C4-2B (cell line): Measurements from ENCODE around the gene SNURF.

Source experiments
- H3K27ac ChIP-seq: fragments of 450-650 bp; 2 replicates; pipeline ENCODE4 v1.5.1; 2017
- ZFX ChIP-seq: fragments of 450-650 bp; IDR thresholded peaks from 2 replicates; pipeline ENCODE4 v1.6.1; 2017
- TF ChIP-seq, protein P1 (sequence below): fragments of 450-650 bp; conservative IDR thresholded peaks from 2 replicates; pipeline ENCODE4 v1.5.1; 2017; ENCODE audit warnings: mild to moderate bottlenecking

The SNURF gene

DNA sequence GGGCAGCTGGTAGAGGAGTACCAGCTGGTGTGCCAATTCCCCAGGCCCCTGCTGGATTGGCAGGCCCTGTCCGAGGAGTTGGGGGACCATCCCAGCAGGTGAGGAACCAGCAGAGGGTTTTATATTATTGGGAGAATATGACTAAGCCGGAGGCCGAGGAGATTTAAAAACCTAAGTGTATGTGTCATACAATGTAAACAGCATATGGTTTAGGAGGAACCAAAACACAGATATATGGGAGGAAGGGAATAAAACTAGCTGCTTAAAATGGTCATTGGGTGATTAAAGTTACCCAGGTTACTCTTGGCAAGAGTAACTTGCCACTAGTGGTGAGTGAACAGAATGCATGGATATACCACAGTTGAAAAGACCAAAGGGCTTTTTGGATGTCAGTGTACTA is 22.1 kb downstream of the SNURF start:
- TF ChIP-seq, protein P1, sequence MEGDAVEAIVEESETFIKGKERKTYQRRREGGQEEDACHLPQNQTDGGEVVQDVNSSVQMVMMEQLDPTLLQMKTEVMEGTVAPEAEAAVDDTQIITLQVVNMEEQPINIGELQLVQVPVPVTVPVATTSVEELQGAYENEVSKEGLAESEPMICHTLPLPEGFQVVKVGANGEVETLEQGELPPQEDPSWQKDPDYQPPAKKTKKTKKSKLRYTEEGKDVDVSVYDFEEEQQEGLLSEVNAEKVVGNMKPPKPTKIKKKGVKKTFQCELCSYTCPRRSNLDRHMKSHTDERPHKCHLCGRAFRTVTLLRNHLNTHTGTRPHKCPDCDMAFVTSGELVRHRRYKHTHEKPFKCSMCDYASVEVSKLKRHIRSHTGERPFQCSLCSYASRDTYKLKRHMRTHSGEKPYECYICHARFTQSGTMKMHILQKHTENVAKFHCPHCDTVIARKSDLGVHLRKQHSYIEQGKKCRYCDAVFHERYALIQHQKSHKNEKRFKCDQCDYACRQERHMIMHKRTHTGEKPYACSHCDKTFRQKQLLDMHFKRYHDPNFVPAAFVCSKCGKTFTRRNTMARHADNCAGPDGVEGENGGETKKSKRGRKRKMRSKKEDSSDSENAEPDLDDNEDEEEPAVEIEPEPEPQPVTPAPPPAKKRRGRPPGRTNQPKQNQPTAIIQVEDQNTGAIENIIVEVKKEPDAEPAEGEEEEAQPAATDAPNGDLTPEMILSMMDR: no peak; the same call in 1 of the 2 replicates
- TF ChIP-seq ZFX: no peak
- H3K27ac ChIP-seq: no peak overlapping the region

DNA sequence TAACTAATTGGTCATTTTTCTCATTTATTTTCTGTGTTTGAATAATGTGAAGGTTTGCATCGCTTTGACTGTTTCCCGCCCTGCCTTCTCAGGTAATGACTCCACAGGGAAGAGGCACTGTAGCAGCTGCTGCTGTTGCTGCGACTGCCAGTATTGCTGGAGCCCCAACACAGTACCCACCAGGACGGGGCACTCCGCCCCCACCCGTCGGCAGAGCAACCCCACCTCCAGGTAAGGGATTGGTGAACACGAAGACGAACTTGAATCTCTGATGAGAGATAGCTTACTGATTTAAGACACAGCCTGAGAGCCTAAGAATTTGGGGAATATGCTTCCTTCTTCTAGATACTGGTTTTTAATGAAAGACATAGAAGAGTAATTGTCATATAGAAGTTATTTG is 22.9 kb downstream of the SNURF start:
- no peak for TF ChIP-seq ZFX
- TF ChIP-seq, protein P1: no peak
- H3K27ac ChIP-seq: no peak overlapping the region

DNA sequence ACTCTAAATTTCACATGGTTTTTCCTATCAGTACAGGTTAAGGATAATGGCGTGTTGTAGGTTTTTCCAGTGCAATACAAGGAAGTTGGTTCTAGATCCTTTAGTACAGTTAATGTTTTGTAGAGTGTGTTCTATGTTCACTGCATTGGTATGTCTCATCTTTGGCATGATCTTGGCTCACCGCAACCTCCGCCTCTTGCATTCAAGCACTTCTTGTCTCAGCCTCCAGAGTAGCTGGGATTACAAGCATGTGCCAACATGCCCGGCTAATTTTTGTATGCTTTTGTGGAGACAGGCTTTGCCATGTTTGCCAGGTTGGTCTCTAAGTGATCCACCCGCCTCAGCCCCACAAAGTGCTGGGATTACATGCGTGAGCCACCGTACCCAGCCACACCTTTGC is 30.4 kb downstream of the SNURF start:
- TF ChIP-seq, protein P1: no peak
- no peak for TF ChIP-seq ZFX

DNA sequence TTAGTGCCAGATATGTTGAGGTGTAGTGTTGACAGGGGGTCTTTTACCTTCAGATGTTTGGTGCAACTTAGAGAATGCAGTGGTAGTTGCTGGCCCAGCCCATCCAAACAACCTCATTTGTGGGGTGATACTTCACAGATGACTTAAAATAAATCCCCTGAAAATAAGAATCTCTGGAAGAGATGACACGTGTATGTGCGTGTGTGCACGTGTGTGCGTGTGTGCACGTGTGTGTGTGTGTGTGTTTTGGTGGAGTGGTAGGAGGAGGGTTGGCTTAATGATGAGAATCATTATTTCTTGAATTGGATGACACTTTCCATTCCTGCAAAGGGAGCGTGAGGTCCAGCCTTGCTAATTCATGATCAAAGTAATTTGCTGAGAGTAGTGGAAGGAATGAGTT is 31.9 kb downstream of the SNURF start:
- H3K27ac ChIP-seq: no peak overlapping the region
- TF ChIP-seq, protein P1: no peak

More for the DNA sequence above, 30.4 kb downstream of the SNURF start:
- no peak overlapping the region for H3K27ac ChIP-seq
